Sigmoid colon (tissue), 4 donors: ENCODE measurements around the gene DAO.

Source experiments
- EP300 ChIP-seq, 4 donors: sonication (generic); formaldehyde crosslinking; IDR thresholded peaks; one replicate each; pipeline ENCODE4 v1.6.1; 2017; ENCODE audit warnings: antibody characterized with exemption in 4 of 4
- POLR2A ChIP-seq, 2 donors: fragments of 450-650 bp; IDR thresholded peaks; one replicate each; pipeline ENCODE4 v1.6.1; 2016; ENCODE audit warnings: antibody characterized with exemption in 2 of 2, mild to moderate bottlenecking in 2 of 2, moderate library complexity in 2 of 2
- POLR2AphosphoS5 ChIP-seq, 4 donors: sonication (generic); formaldehyde crosslinking; IDR thresholded peaks; one replicate each; pipeline ENCODE4 v1.6.1; 2017; ENCODE audit warnings: antibody characterized with exemption in 4 of 4
- TF ChIP-seq, protein P1 (sequence below), 4 experiments: fragments of 450-650 bp in 3 of 4; fragments of 200-600 bp in 1 of 4; IDR thresholded peaks; one replicate each; pipeline ENCODE4 v1.5.1; 2016 to 2019; ENCODE audit warnings: antibody characterized with exemption in 4 of 4, mild to moderate bottlenecking in 3 of 4, moderate library complexity in 2 of 4

DNA sequence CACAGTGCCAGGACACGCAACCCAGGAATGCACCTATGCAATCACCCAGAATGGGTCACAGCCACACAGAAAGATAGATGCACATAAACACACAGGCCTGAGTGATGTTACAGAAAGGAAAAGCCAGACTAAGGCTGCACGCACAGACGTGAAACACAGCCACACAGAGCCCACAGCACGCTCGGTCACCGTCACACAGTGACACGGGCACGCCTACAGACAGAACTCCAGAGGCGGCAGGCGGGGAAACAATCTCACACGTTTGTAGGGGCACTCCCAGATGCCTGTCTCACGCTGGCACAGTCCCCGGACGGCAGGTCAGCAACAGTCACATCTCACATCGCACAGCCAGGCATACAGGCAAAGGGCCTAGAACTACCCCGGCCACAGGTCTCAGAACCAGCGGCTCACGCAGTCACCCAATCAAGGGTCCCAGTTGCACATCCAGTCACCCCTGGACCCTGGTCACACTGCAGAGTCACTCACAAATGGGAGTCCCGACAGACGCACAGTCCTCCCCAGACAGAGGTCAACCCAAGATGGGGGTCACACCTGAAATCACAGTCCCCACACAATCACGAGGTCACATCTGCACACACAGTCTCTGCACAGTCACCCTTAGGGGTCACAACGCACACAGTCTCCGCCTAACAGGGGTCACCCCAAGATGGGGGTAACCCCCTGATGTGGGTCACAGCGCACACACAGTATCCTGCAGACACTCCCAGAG lies 23.3 kb upstream of the DAO start:
- TF ChIP-seq, protein P1, sequence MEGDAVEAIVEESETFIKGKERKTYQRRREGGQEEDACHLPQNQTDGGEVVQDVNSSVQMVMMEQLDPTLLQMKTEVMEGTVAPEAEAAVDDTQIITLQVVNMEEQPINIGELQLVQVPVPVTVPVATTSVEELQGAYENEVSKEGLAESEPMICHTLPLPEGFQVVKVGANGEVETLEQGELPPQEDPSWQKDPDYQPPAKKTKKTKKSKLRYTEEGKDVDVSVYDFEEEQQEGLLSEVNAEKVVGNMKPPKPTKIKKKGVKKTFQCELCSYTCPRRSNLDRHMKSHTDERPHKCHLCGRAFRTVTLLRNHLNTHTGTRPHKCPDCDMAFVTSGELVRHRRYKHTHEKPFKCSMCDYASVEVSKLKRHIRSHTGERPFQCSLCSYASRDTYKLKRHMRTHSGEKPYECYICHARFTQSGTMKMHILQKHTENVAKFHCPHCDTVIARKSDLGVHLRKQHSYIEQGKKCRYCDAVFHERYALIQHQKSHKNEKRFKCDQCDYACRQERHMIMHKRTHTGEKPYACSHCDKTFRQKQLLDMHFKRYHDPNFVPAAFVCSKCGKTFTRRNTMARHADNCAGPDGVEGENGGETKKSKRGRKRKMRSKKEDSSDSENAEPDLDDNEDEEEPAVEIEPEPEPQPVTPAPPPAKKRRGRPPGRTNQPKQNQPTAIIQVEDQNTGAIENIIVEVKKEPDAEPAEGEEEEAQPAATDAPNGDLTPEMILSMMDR (IDR thresholded peaks at IDR 0.05), result no peak
- TF ChIP-seq POLR2AphosphoS5 (IDR thresholded peaks at IDR 0.05), result peak in 3 of 4 donors; percentile 23 to 65 (median 53)
- peak in 1 of 2 donors; percentile 22 for TF ChIP-seq POLR2A (IDR thresholded peaks at IDR 0.05)
- TF ChIP-seq EP300 (IDR thresholded peaks at IDR 0.05), result no peak
